ENCODE data around the gene A1BG.
A peak's percentile ranks its signal among the peaks of the same experiment; 100 is the strongest.
"Not testable (repeated sequence)": the region's sequence is repeated elsewhere in the genome, so short reads cannot be mapped to it uniquely, and the experiment has no call there.

Gene A1BG

GRCh38 chr19:58356766-58357480 lies 3.6 kb upstream of the A1BG start:
- peak; percentile 56 for DNase-seq

- DNase-seq = peak; percentile 39
Observed at GRCh38 chr19:58355908-58356765, 2.8 kb upstream of the A1BG start.

GRCh38 chr19:58355215-58355796 lies 2.0 kb upstream of the A1BG start:
- no peak for DNase-seq

- no peak for DNase-seq
Observed at GRCh38 chr19:58354478-58355030, 1.3 kb upstream of the A1BG start.

- DNase-seq = no peak
Observed at GRCh38 chr19:58353717-58354477, 605 bp upstream of the A1BG start.

GRCh38 chr19:58351990-58352755 lies 1.1 kb downstream of the A1BG start:
- DNase-seq = no peak

DNA sequence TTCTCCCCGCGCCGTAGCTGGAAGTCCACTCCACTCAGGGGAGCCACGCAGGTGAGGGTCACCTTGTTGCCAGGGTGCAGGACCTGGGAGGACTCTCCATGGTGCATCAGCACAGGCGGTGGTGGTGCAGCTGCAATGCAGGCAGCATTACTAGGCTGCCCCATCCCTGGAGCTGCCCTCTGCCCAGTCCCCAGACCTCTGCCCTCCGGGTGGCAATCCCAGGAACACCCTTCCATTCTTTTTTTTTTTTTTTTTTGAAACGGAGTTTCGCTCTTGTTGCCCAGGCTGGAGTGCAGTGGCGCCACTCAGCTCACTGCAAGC lies 1.8 kb downstream of the A1BG start:
- DNase-seq = no peak

GRCh38 chr19:58350871-58351557 lies 2.3 kb downstream of the A1BG start:
- no peak for DNase-seq

DNA sequence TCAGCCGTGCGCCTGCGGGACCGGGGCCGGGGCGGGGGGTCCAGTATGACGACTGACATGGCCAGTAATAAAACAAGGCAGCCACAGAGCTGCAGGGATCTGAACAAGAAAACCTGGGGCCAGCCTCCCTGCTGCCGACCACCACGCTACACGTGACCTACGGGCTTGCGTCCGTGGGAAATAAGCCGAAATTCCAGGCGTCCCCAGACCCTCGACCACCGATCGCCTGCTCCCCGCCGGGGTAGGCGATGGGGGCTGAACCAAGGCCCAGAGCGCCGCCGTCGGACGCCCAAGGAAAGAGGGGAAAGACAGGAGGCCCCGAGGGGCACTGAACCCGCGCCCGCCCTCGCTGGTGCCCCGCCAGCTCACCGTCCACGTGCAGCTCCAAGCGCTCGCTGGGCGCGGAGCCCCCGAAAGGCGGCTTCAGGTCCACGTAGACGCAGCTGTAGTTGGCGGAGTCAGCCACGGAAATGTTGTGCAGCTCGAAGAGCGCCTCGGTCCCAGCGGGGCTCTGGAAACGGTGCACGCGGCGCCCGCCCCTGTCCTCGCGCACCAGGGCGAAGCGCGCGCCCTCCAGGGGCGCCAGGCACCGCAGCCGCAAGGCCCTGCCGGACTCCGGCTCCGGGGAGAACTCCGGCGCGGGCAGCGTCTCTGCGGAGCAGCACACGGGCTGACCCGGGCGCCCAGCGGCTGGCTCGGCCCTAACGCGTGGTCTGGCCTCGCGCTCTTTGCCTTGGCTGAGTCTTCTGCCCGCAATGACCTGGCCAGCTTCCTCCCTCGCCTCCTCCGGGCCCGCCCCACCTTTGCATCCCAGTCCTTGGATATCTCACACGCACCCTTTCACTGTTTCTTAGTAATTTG lies 3.1 kb downstream of the A1BG start:
- peak; percentile 33 for DNase-seq

GRCh38 chr19:58349590-58349989 lies 3.7 kb downstream of the A1BG start:
- DNase-seq = no peak

- not testable (repeated sequence) for DNase-seq
Observed at GRCh38 chr19:58348080-58348479, 5.2 kb downstream of the A1BG start.

- peak; percentile 64 for DNase-seq
Observed at GRCh38 chr19:58346961-58347929, 6.0 kb downstream of the A1BG start.

DNA sequence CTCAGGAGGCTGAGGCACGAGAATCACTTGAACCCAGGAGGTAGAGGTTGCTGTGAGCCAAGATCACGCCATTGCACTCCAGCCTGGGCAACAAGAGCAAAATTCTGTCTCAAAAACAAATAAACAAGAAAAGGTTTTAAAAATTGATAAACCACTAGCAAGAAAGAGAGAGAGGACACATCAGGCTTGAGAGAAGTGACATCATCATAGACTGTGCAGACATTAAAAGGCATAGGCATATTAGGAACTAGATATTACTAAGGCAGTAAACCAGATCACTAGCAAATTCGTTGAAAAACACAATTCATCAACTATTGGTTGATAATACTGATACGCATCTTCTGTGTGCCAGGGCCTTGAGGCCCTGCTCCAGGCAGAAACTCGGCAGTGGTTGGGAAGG lies 7.7 kb downstream of the A1BG start:
- no peak for DNase-seq

- no peak for DNase-seq
Observed at GRCh38 chr19:58338825-58339558, 14.3 kb downstream of the A1BG start.

DNA sequence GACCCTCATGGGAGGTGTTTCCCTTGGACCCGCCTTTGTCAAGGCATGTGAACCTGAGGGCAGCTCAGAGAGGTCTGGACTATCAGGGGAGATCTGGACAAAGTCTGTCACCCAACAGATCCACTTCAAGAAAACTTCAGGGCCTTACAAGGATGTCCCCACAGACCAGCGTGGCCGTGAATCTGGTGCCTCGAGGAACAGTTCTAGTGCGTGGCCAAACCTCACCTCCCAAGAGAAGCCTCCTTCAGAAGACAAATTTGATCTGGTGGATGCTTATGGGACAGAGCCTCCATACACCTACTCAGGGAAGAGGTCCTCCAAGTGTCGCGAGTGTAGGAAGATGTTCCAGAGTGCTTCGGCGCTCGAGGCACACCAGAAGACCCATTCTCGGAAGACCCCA lies 15.0 kb downstream of the A1BG start:
- no peak for DNase-seq

DNA sequence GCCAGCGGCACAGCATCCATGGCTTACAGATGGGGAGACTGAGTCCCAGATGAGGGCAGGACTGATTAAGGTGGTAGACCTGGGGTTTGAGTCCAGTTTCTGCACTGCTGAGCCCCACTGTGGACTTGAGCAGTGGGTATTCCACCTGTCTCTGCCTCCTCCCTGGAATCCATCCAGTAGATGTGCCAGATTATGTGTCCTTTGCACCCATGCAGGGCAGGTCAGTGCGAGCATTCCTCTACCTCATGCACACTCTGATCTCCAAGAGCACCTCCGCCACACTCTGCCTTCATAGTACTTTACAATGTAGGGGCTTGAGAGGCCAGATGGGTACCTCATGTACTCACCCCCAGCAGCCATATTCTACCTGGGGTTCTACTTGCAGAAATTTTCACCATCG lies 16.5 kb downstream of the A1BG start:
- DNase-seq = no peak

- DNase-seq = no peak
Observed at GRCh38 chr19:58336216-58336615, 17.1 kb downstream of the A1BG start.

GRCh38 chr19:58335630-58336029 lies 17.7 kb downstream of the A1BG start:
- DNase-seq = no peak

All from right hindlimb (tissue), 1 donor.